Measurements from ENCODE around the gene PHGDH.
A peak's percentile ranks its signal among the peaks of the same experiment; 100 is the strongest.

The PHGDH gene

GRCh38 chr1:119732465-119733168 is 20.9 kb downstream of the PHGDH start:
- DNase-seq (ENCODE audit: low spot score): no peak

GRCh38 chr1:119733754-119734153 is 22.0 kb downstream of the PHGDH start:
- DNase-seq (ENCODE audit: low spot score): no peak

- no peak for DNase-seq (ENCODE audit: low spot score)
Measured at GRCh38 chr1:119735217-119735616, 23.5 kb downstream of the PHGDH start.

GRCh38 chr1:119736649-119737039 is 24.9 kb downstream of the PHGDH start:
- no peak for DNase-seq (ENCODE audit: low spot score)

GRCh38 chr1:119737040-119737682 is 25.4 kb downstream of the PHGDH start:
- DNase-seq (ENCODE audit: low spot score): no peak

GRCh38 chr1:119738100-119738720 is 26.5 kb downstream of the PHGDH start:
- no peak for DNase-seq (ENCODE audit: low spot score)

GRCh38 chr1:119739150-119739549 is 27.4 kb downstream of the PHGDH start:
- DNase-seq (ENCODE audit: low spot score): no peak

GRCh38 chr1:119740261-119740660 is 28.5 kb downstream of the PHGDH start:
- no peak for DNase-seq (ENCODE audit: low spot score)

GRCh38 chr1:119740896-119741780 is 29.4 kb downstream of the PHGDH start:
- DNase-seq (ENCODE audit: low spot score): no peak

- DNase-seq (ENCODE audit: low spot score): no peak
Measured at GRCh38 chr1:119742202-119742601, 30.5 kb downstream of the PHGDH start.

- DNase-seq (ENCODE audit: low spot score): no peak
Measured at GRCh38 chr1:119742677-119743076, 30.9 kb downstream of the PHGDH start.

GRCh38 chr1:119743308-119743707 is 31.6 kb downstream of the PHGDH start:
- no peak for DNase-seq (ENCODE audit: low spot score)

- peak; percentile 43 for DNase-seq (ENCODE audit: low spot score)
Measured at GRCh38 chr1:119743776-119744597, 32.3 kb downstream of the PHGDH start.

- no peak for DNase-seq (ENCODE audit: low spot score)
Measured at GRCh38 chr1:119744598-119744942, 32.8 kb downstream of the PHGDH start.

GRCh38 chr1:119745034-119745433 is 33.3 kb downstream of the PHGDH start:
- no peak for DNase-seq (ENCODE audit: low spot score)

GRCh38 chr1:119747451-119747850 is 35.7 kb downstream of the PHGDH start:
- no peak for DNase-seq (ENCODE audit: low spot score)

GRCh38 chr1:119748040-119748439 is 36.3 kb downstream of the PHGDH start:
- no peak for DNase-seq (ENCODE audit: low spot score)

- no peak for DNase-seq (ENCODE audit: low spot score)
Measured at GRCh38 chr1:119752592-119752991, 40.9 kb downstream of the PHGDH start.

- no peak for DNase-seq (ENCODE audit: low spot score)
Measured at GRCh38 chr1:119758584-119758983, 46.9 kb downstream of the PHGDH start.

GRCh38 chr1:119762409-119762808 is 50.7 kb downstream of the PHGDH start:
- no peak for DNase-seq (ENCODE audit: low spot score)

GRCh38 chr1:119762953-119763352 is 51.2 kb downstream of the PHGDH start:
- DNase-seq (ENCODE audit: low spot score): no peak

GRCh38 chr1:119764220-119764619 is 52.5 kb downstream of the PHGDH start:
- DNase-seq (ENCODE audit: low spot score): no peak

Measured in kidney capillary endothelial cell (primary cell).